ENCODE measurements around the gene FMNL2. TPM values are rescaled to one million over a fixed set of nuclear protein-coding genes. Genes with fewer than 3 reads are reported as not detected.

FMNL2 gene
- total RNA-seq, 1 experiment from 2014 or later: 33.6 TPM

GRCh38 chr2:152423684-152424083 is 88.7 kb downstream of the FMNL2 start:
- Histone ChIP-seq H2BK5ac (ENCODE audit: insufficient read length, low read length) (no peak overlapping the region), H3K4ac (ENCODE audit: low read depth, low read length) (no peak overlapping the region), H3K9ac (ENCODE audit: extremely low read depth, insufficient read length, low read length) (no peak overlapping the region), H3T11ph (ENCODE audit: low read length) (no peak overlapping the region), H2BK20ac (ENCODE audit: low read depth, low read length, poor library complexity, severe bottlenecking) (no peak overlapping the region), H4K20me1 (ENCODE audit: control insufficient read depth, insufficient read depth, insufficient read length) (no peaks in the 10 kb centered on the region), H3K9me3 (ENCODE audit: control insufficient read depth, low read depth, low read length) (no peaks in the 10 kb centered on the region), H4K8ac (replicated peaks; ENCODE audit: insufficient read length, low read depth, low read length) (no peak overlapping the region), H2AFZ (ENCODE audit: low read length) (no peak overlapping the region), H2BK15ac (ENCODE audit: low read depth, low read length) (no peak overlapping the region), H3K56ac (ENCODE audit: insufficient read length, low read depth, low read length) (no peak overlapping the region), H3K27me3 (ENCODE audit: insufficient read depth, low read length) (no peaks in the 10 kb centered on the region), H3K79me2 (ENCODE audit: insufficient read depth, low read length) (peaks cover 3% of the 10 kb centered on the region; the same call in 1 of the 2 replicates), H3K23me2 (ENCODE audit: insufficient read length, low read depth, low read length, poor library complexity, severe bottlenecking) (no peaks in the 10 kb centered on the region), H3K4me2 (ENCODE audit: insufficient read depth, insufficient read length, low read length) (no peak overlapping the region), H3K27ac (ENCODE audit: insufficient read length, low read depth, low read length) (no peak overlapping the region), H2BK120ac (ENCODE audit: low read depth, low read length, poor library complexity, severe bottlenecking) (no peak overlapping the region), H3K79me1 (ENCODE audit: insufficient read depth, low read depth, low read length, poor library complexity, severe bottlenecking) (peaks cover 4% of the 10 kb centered on the region), H2AK5ac (ENCODE audit: insufficient read length, low read length) (no peak overlapping the region), H3K4me1 (ENCODE audit: insufficient read depth, low read length) (peaks cover 13% of the 10 kb centered on the region), H4K5ac (ENCODE audit: insufficient read length, low read depth, low read length) (no peak overlapping the region), H3K23ac (ENCODE audit: insufficient read length, low read depth, low read length) (no peak overlapping the region), H3K14ac (ENCODE audit: insufficient read depth, low read length) (no peak overlapping the region), H4K91ac (ENCODE audit: insufficient read length, low read depth, low read length) (no peak overlapping the region), H3K18ac (ENCODE audit: insufficient read length, low read depth, low read length) (no peak overlapping the region), H2BK12ac (ENCODE audit: insufficient read length, low read depth, low read length) (no peak overlapping the region)
- Mint-ChIP-seq H3K27me3 (ENCODE audit: low read depth) (no peaks in the 10 kb centered on the region), H3K27ac (0 out of 7 replicates have a peak overlapping the region, but pooled peaks of 2 of the 3 experiments have one; percentile 35 to 41), H3K36me3 (ENCODE audit: insufficient read depth in 1 of 3, low read depth in 3 of 3) (no peaks in the 10 kb centered on the region), H3K4me3 (no peak overlapping the region), H3K9me3 (no peaks in the 10 kb centered on the region), H3K4me1 (peaks cover 50 to 51% of the 10 kb centered on the region in 2 experiments)
- no peak for DNase-seq
- TF ChIP-seq, protein P1, sequence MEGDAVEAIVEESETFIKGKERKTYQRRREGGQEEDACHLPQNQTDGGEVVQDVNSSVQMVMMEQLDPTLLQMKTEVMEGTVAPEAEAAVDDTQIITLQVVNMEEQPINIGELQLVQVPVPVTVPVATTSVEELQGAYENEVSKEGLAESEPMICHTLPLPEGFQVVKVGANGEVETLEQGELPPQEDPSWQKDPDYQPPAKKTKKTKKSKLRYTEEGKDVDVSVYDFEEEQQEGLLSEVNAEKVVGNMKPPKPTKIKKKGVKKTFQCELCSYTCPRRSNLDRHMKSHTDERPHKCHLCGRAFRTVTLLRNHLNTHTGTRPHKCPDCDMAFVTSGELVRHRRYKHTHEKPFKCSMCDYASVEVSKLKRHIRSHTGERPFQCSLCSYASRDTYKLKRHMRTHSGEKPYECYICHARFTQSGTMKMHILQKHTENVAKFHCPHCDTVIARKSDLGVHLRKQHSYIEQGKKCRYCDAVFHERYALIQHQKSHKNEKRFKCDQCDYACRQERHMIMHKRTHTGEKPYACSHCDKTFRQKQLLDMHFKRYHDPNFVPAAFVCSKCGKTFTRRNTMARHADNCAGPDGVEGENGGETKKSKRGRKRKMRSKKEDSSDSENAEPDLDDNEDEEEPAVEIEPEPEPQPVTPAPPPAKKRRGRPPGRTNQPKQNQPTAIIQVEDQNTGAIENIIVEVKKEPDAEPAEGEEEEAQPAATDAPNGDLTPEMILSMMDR (conservative IDR thresholded peaks at IDR 0.05): no peak

Measured in H9 (cell line).